Measurements from ENCODE around the gene EIPR1.

Gene EIPR1

GRCh38 chr2:3386448-3386958 is 8.9 kb upstream of the EIPR1 start:
- TF ChIP-seq SNAI2 (CRISPR knock-in tag; IDR thresholded peaks at IDR 0.05) (no peak), CSRNP3 (CRISPR knock-in tag; IDR thresholded peaks at IDR 0.05) (no peak), CREB5 (CRISPR knock-in tag; IDR thresholded peaks at IDR 0.05; ENCODE audit: low read depth) (no peak), ZNF565 (CRISPR knock-in tag; conservative IDR thresholded peaks at IDR 0.05; ENCODE audit: low read depth) (no peak), PPARA (CRISPR knock-in tag; IDR thresholded peaks at IDR 0.05; ENCODE audit: borderline replicate concordance) (no peak), PATZ1 (CRISPR knock-in tag; IDR thresholded peaks at IDR 0.05; ENCODE audit: borderline replicate concordance) (no peak), ZFP3 (CRISPR knock-in tag; IDR thresholded peaks at IDR 0.05) (no peak), ARNTL (CRISPR knock-in tag; IDR thresholded peaks at IDR 0.05; ENCODE audit: borderline replicate concordance, low read depth) (no peak), ESRRG (CRISPR knock-in tag; IDR thresholded peaks at IDR 0.05) (no peak), POU6F1 (CRISPR knock-in tag; IDR thresholded peaks at IDR 0.05; ENCODE audit: borderline replicate concordance, low read depth) (no peak), GLIS3 (CRISPR knock-in tag; IDR thresholded peaks at IDR 0.05) (no peak), ZFP30 (CRISPR knock-in tag; IDR thresholded peaks at IDR 0.05) (no peak), ZC3H10 (CRISPR knock-in tag; IDR thresholded peaks at IDR 0.05) (no peak), OSR1 (CRISPR knock-in tag; IDR thresholded peaks at IDR 0.05) (no peak), ISL1 (CRISPR knock-in tag; IDR thresholded peaks at IDR 0.05) (no peak), TSHZ2 (CRISPR knock-in tag; IDR thresholded peaks at IDR 0.05) (no peak), CSDC2 (CRISPR knock-in tag; IDR thresholded peaks at IDR 0.05) (no peak), BACH2 (CRISPR knock-in tag; IDR thresholded peaks at IDR 0.05; ENCODE audit: borderline replicate concordance) (no peak)

GRCh38 chr2:3379647-3380534 is 2.3 kb upstream of the EIPR1 start, which contains the start of gene TRAPPC12:
Gene TRAPPC12 (plus strand): TSS chr2:3379694. CDS start chr2:3387624, 7,930 bp downstream.
- peak; percentile 87 for ATAC-seq
- TF ChIP-seq ZNF70 (CRISPR knock-in tag; IDR thresholded peaks at IDR 0.05) (0 out of 2 replicates have a peak, but pooled peaks have one; percentile 12), TSHZ2 (CRISPR knock-in tag; IDR thresholded peaks at IDR 0.05) (peak; percentile 62; the same call in 1 of the 2 replicates), TOX (CRISPR knock-in tag; IDR thresholded peaks at IDR 0.05; ENCODE audit: borderline replicate concordance) (no peak), ZFP30 (CRISPR knock-in tag; IDR thresholded peaks at IDR 0.05) (no peak), GLIS3 (CRISPR knock-in tag; IDR thresholded peaks at IDR 0.05) (0 out of 2 replicates have a peak, but pooled peaks have one; percentile 51)

More at GRCh38 chr2:3386448-3386958, 8.9 kb upstream of the EIPR1 start:
- ATAC-seq, result no peak
